Endothelial cell of umbilical vein (primary cell): ENCODE results near the gene CRAT. TPM values are rescaled to one million over a fixed set of nuclear protein-coding genes. Genes with fewer than 3 reads are reported as not detected.

Source experiments
- BruUV-seq: library from RNA; stranded (reverse); fragments of 400-500 nt; replicated peaks from 2 replicates; lab custom pipeline; 2021; lab: Mats Ljungman, UMichigan
- CTCF ChIA-PET: fragments of 300-600, 350-600 bp; sonication (Branson Sonifier 250); formaldehyde crosslinking; loops from one replicate; lab custom pipeline; 2021; ENCODE audit warnings: antibody characterized with exemption, inconsistent platforms; lab: Charles Lee
- POLR2A ChIA-PET: fragments of 300-600, 350-600 bp; sonication (Branson Sonifier 250); formaldehyde crosslinking; loops from one replicate; lab custom pipeline; 2021; ENCODE audit warnings: antibody characterized with exemption, inconsistent platforms; lab: Charles Lee
- DNase-seq: peaks from one replicate; pipeline ENCODE4 v3.0.0-alpha.2; 2011; ENCODE audit warnings: low read depth, low spot score
- FAIRE-seq: peaks from 2 replicates; lab custom pipeline; 2011; peaks lifted over from hg19 to GRCh38; lab: Jason Lieb, UNC
- H2AFZ ChIP-seq: 2 replicates; pipeline ENCODE4 v1.6.0; 2012; ENCODE audit warnings: low read depth, low read length, control low read depth, inconsistent platforms
- H3K27ac ChIP-seq: 2 replicates; pipeline ENCODE4 v1.5.1; 2011; ENCODE audit warnings: low read depth, mild to moderate bottlenecking, control low read depth, low read length, moderate library complexity; ENCODE audit not compliant: insufficient read depth
- H3K27me3 ChIP-seq, 2 experiments: 2 replicates each; pipeline versions ENCODE4 v1.6.0 to v1.6.1; 2011; ENCODE audit warnings: low read length in 2 of 2, mixed read lengths in 1 of 2; ENCODE audit not compliant: control insufficient read depth in 2 of 2, insufficient read depth in 2 of 2
- H3K36me3 ChIP-seq, 2 experiments: 2 replicates in 1 of 2; 3 replicates in 1 of 2; pipeline ENCODE4 v1.5.1; 2011; ENCODE audit warnings: low read length in 2 of 2, mild to moderate bottlenecking in 1 of 2, moderate library complexity in 1 of 2; ENCODE audit not compliant: control insufficient read depth in 2 of 2, insufficient read depth in 2 of 2; ENCODE audit errors: extremely low read depth in 1 of 2
- H3K4me1 ChIP-seq: 3 replicates; pipeline ENCODE4 v1.5.1; 2011; ENCODE audit warnings: mild to moderate bottlenecking, low read length; ENCODE audit not compliant: control insufficient read depth, insufficient read depth; ENCODE audit errors: extremely low read depth
- H3K4me2 ChIP-seq: 2 replicates; pipeline ENCODE4 v1.6.1; 2011; ENCODE audit warnings: low read length, control low read depth, mixed read lengths; ENCODE audit not compliant: insufficient read depth
- H3K4me3 ChIP-seq, 3 experiments: fragments of 200-600 bp in 1 of 3; sonication (generic), shearing (Covaris generic) in 1 of 3; replicated peaks in 1 of 3; 2 replicates each; pipeline ENCODE4 v1.5.1; 2011 to 2016; ENCODE audit warnings: control low read depth in 3 of 3, low read length in 3 of 3, mild to moderate bottlenecking in 2 of 3, inconsistent platforms in 1 of 3, low read depth in 1 of 3, moderate library complexity in 1 of 3; ENCODE audit not compliant: insufficient read depth in 1 of 3
- H3K79me2 ChIP-seq: 2 replicates; pipeline ENCODE4 v1.6.0; 2012; ENCODE audit warnings: low read length, inconsistent platforms; ENCODE audit not compliant: control insufficient read depth, insufficient read depth
- H3K9ac ChIP-seq: replicated peaks from 2 replicates; pipeline ENCODE3; 2011; ENCODE audit warnings: low read length, control low read depth; ENCODE audit not compliant: insufficient read depth; ENCODE audit errors: extremely low read depth
- H3K9me1 ChIP-seq: replicated peaks from 3 replicates; pipeline ENCODE4 v1.6.0; 2011; ENCODE audit warnings: mild to moderate bottlenecking, low read length; ENCODE audit not compliant: control insufficient read depth, insufficient read depth; ENCODE audit errors: extremely low read depth
- H3K9me3 ChIP-seq: replicated peaks from 2 replicates; pipeline ENCODE4 v1.5.1; 2012; ENCODE audit warnings: low read length, inconsistent platforms; ENCODE audit not compliant: control insufficient read depth, insufficient read depth
- H4K20me1 ChIP-seq: replicated peaks from 2 replicates; pipeline ENCODE3; 2011; ENCODE audit warnings: mild to moderate bottlenecking, low read length; ENCODE audit not compliant: control insufficient read depth, insufficient read depth; ENCODE audit errors: extremely low read depth
- CTCF ChIP-seq, 2 donors: IDR thresholded peaks; 1 replicate in 1 of 2; 2 replicates in 1 of 2; pipeline ENCODE4 v1.5.1; 2011; ENCODE audit warnings: low read length in 2 of 2, mild to moderate bottlenecking in 2 of 2, moderate library complexity in 2 of 2, control low read depth in 1 of 2, inconsistent platforms in 1 of 2, low read depth in 1 of 2; ENCODE audit not compliant: insufficient read depth in 1 of 2; ENCODE audit errors: extremely low read depth in 1 of 2
- EZH2 ChIP-seq: IDR thresholded peaks from 2 replicates; pipeline ENCODE4 v1.6.1; 2012; ENCODE audit warnings: borderline replicate concordance, low read depth, mild to moderate bottlenecking, moderate library complexity, low read length, inconsistent platforms; ENCODE audit not compliant: severe bottlenecking
- FOS ChIP-seq: IDR thresholded peaks from 2 replicates; pipeline ENCODE4 v1.6.1; 2011; ENCODE audit warnings: mild to moderate bottlenecking, low read length, moderate library complexity, borderline replicate concordance; ENCODE audit not compliant: insufficient read depth
- GATA2 ChIP-seq: IDR thresholded peaks from 2 replicates; pipeline ENCODE4 v1.7.0; 2011; ENCODE audit warnings: low read depth, mild to moderate bottlenecking, moderate library complexity, mixed read lengths, low read length; ENCODE audit not compliant: insufficient read length, insufficient read depth
- JUN ChIP-seq: IDR thresholded peaks from 2 replicates; pipeline ENCODE4 v1.6.1; 2011; ENCODE audit warnings: borderline replicate concordance, low read depth; ENCODE audit not compliant: insufficient read length, insufficient read depth
- MAX ChIP-seq: IDR thresholded peaks from 2 replicates; pipeline ENCODE4 v1.6.1; 2011; ENCODE audit not compliant: insufficient read depth, insufficient read length
- MYC ChIP-seq: IDR thresholded peaks from one replicate; pipeline ENCODE4 v1.6.1; 2011; ENCODE audit warnings: mild to moderate bottlenecking, low read depth, low read length
- POLR2A ChIP-seq: IDR thresholded peaks from 2 replicates; pipeline ENCODE4 v1.6.1; 2012; ENCODE audit warnings: low read depth, mild to moderate bottlenecking, control low read depth, low read length
- POLR2AphosphoS5 ChIP-seq: IDR thresholded peaks from 2 replicates; pipeline ENCODE4 v1.6.1; 2012; ENCODE audit warnings: low read depth, mild to moderate bottlenecking, control low read depth, low read length, moderate library complexity; ENCODE audit not compliant: insufficient read depth
- dilution Hi-C: fragments of 300-500 bp; cut with MboI; formaldehyde crosslinking; loops from one replicate; pipeline ENCODE4 v1.15.0; 2019; ENCODE audit warnings: low sequenced_read_pairs; ENCODE audit not compliant: extremely low pct_ligation_motif_present
- intact Hi-C: fragments of 100-400 bp; cut with micrococcal nuclease; formaldehyde crosslinking; loops from one replicate; pipeline ENCODE4 v1.10.0; 2022
- polyA plus RNA-seq, 4 experiments: library from polyadenylated mRNA; depleted of rRNA in 3 of 4; stranded (reverse) in 3 of 4; unstranded in 1 of 4; fragments of >200 nt; gene quantifications; 2 replicates each; pipeline versions ENCODE4 v1.2.1 to v1.2.3, GENCODE V29; 2011 to 2012; ENCODE audit warnings: missing spikeins in 1 of 4
- total RNA-seq: library from RNA; stranded (reverse); gene quantifications from 2 replicates; pipeline ENCODE4 v1.2.3, GENCODE V29; 2021

The CRAT gene
- total and polyA plus RNA-seq, 2 donors (not counting 3 experiments of a cell fraction or from before 2014, with no cell fraction given): 34.2 to 55.3 TPM

- Histone ChIP-seq H3K27me3 (no peaks in the 10 kb centered on the region), H3K9me1 (no peaks in the 10 kb centered on the region), H3K9me3 (no peaks in the 10 kb centered on the region), H3K79me2 (no peaks in the 10 kb centered on the region), H3K36me3 (peaks cover 3% of the 10 kb centered on the region in 2 experiments), H3K4me1 (no peaks in the 10 kb centered on the region), H3K4me2 (no peak overlapping the region), H3K27ac (no peak overlapping the region), H3K9ac (no peak overlapping the region), H3K4me3 (no peak overlapping the region), H2AFZ (no peak overlapping the region), H4K20me1 (no peaks in the 10 kb centered on the region)
- intact Hi-C loops: no loop called here
- no TSS peak for BruUV-seq
- ChIA-PET POLR2A (no interaction called here), CTCF (interaction anchor here (1.6 to 1.7 kb wide), 3 partner anchors 10 to 521 kb away, joined by 4 to 8 read pairs (median 5); no protein-coding TSS in a partner anchor)
- dilution Hi-C loops: no loop called here
- TF ChIP-seq POLR2AphosphoS5: no peak
- DNase-seq (no peak), FAIRE-seq (no peak)
Measured at GRCh38 chr9:129104051-129104450, 6.5 kb downstream of the CRAT start.

- Histone ChIP-seq H3K27me3 (no peaks in the 10 kb centered on the region), H3K9ac (no peak overlapping the region), H3K36me3 (peaks cover 3% of the 10 kb centered on the region in 2 experiments), H2AFZ (no peak overlapping the region), H4K20me1 (no peaks in the 10 kb centered on the region), H3K4me2 (no peak overlapping the region), H3K27ac (no peak overlapping the region), H3K9me1 (no peaks in the 10 kb centered on the region), H3K79me2 (no peaks in the 10 kb centered on the region), H3K4me3 (no peak overlapping the region), H3K4me1 (no peaks in the 10 kb centered on the region), H3K9me3 (no peaks in the 10 kb centered on the region)
- CTCF ChIA-PET: interaction anchor here (1.0 to 1.7 kb wide), 4 partner anchors 9 to 521 kb away, joined by 3 to 8 read pairs (median 4); no protein-coding TSS in a partner anchor
- POLR2A ChIA-PET: no interaction called here
- BruUV-seq: no TSS peak
- FAIRE-seq (no peak), DNase-seq (no peak)
- intact Hi-C loops (no loop called here), dilution Hi-C loops (no loop called here)
- TF ChIP-seq POLR2A (no peak), EZH2 (no peak), CTCF (IDR thresholded peaks at IDR 0.05; ENCODE audit: extremely low read depth in 1 of 2, insufficient read depth in 1 of 2, low read depth in 1 of 2, low read length in 2 of 2) (no peak), MAX (no peak), MYC (no peak), POLR2AphosphoS5 (no peak), JUN (no peak), GATA2 (no peak), FOS (no peak)
Measured at GRCh38 chr9:129103595-129103965, 7.0 kb downstream of the CRAT start.
